GM10248 (cell line): ENCODE measurements around the gene RAP1GDS1.

Source experiments
- CTCF ChIA-PET: fragments of 300-600 bp; sonication (Branson Sonifier 250); formaldehyde crosslinking; extraction: SDS; loops from one replicate; lab custom pipeline; 2021; ENCODE audit warnings: antibody characterized with exemption; lab: Yijun Ruan, JAX
- POLR2A ChIA-PET: fragments of 350-650 bp; sonication (Branson Sonifier 250); formaldehyde crosslinking; extraction: SDS; loops from one replicate; lab custom pipeline; 2020; ENCODE audit warnings: antibody characterized with exemption; lab: Yijun Ruan, JAX
- DNase-seq: peaks from one replicate; pipeline ENCODE4 v3.0.0; 2012; ENCODE audit errors: extremely low spot score
- CTCF ChIP-seq: IDR thresholded peaks from 2 replicates; pipeline ENCODE4 v1.5.1; 2012; ENCODE audit warnings: mild to moderate bottlenecking, low read depth; ENCODE audit errors: extremely low read depth, missing control alignments, control extremely low read depth

The RAP1GDS1 gene

GRCh38 chr4:98334461-98334860 is 73.3 kb downstream of the RAP1GDS1 start:
- TF ChIP-seq CTCF = no peak
- no peak for DNase-seq
- ChIA-PET POLR2A (no interaction called here), CTCF (interaction anchor here (1.2 kb wide), 1 partner anchor 17 kb away, joined by 3 read pairs; no protein-coding TSS in a partner anchor)

GRCh38 chr4:98338761-98339438 is 77.7 kb downstream of the RAP1GDS1 start:
- no peak for DNase-seq
- no peak for TF ChIP-seq CTCF
- POLR2A ChIA-PET = no interaction called here
- CTCF ChIA-PET = no interaction called here

GRCh38 chr4:98341309-98341708 is 80.1 kb downstream of the RAP1GDS1 start:
- DNase-seq = no peak
- CTCF ChIA-PET = interaction anchor here (1.0 kb wide), 1 partner anchor 10 kb away, joined by 3 read pairs; no protein-coding TSS in a partner anchor
- POLR2A ChIA-PET = no interaction called here
- TF ChIP-seq CTCF = no peak

- ChIA-PET CTCF (no interaction called here), POLR2A (no interaction called here)
- no peak for DNase-seq
- TF ChIP-seq CTCF = no peak
These were observed 82.4 kb downstream of the RAP1GDS1 start for GRCh38 chr4:98343626-98344025.

- ChIA-PET CTCF (no interaction called here), POLR2A (no interaction called here)
- TF ChIP-seq CTCF = no peak
- no peak for DNase-seq
These were observed 84.7 kb downstream of the RAP1GDS1 start for GRCh38 chr4:98345838-98346237.

GRCh38 chr4:98352396-98352795 is 91.2 kb downstream of the RAP1GDS1 start:
- POLR2A ChIA-PET = no interaction called here
- CTCF ChIA-PET = no interaction called here
- DNase-seq = no peak
- TF ChIP-seq CTCF = no peak
